Retinal pigment epithelial cell (primary cell): Measurements from ENCODE around the gene ELK3.

Source experiments
- DNase-seq: peaks from one replicate; pipeline ENCODE4 v3.0.0-alpha.2; 2010; ENCODE audit warnings: low read depth
- H3K4me3 ChIP-seq: 2 replicates; pipeline ENCODE4 v1.5.1; 2011; ENCODE audit warnings: mild to moderate bottlenecking, low read length, control low read depth, moderate library complexity
- CTCF ChIP-seq: conservative IDR thresholded peaks from 2 replicates; pipeline ENCODE4 v1.5.1; 2011; ENCODE audit warnings: low read depth, low read length, control low read depth, inconsistent platforms

ELK3 gene

GRCh38 chr12:96156211-96156610, 38.0 kb upstream of the ELK3 start:
- no peak overlapping the region for H3K4me3 ChIP-seq
- no peak for TF ChIP-seq CTCF
- no peak for DNase-seq

GRCh38 chr12:96157427-96157826, 36.7 kb upstream of the ELK3 start:
- H3K4me3 ChIP-seq: no peak overlapping the region
- TF ChIP-seq CTCF: no peak
- no peak for DNase-seq

- TF ChIP-seq CTCF: no peak
- no peak for DNase-seq
- H3K4me3 ChIP-seq: no peak overlapping the region
Measured at GRCh38 chr12:96164951-96165811, 29.0 kb upstream of the ELK3 start.

GRCh38 chr12:96166765-96167164, 27.4 kb upstream of the ELK3 start:
- no peak for TF ChIP-seq CTCF
- no peak for DNase-seq
- H3K4me3 ChIP-seq: no peak overlapping the region

GRCh38 chr12:96167492-96167891, 26.7 kb upstream of the ELK3 start:
- H3K4me3 ChIP-seq: no peak overlapping the region
- no peak for TF ChIP-seq CTCF
- no peak for DNase-seq

GRCh38 chr12:96170328-96170727, 23.8 kb upstream of the ELK3 start:
- no peak for TF ChIP-seq CTCF
- DNase-seq: no peak

GRCh38 chr12:96170762-96171161, 23.4 kb upstream of the ELK3 start:
- H3K4me3 ChIP-seq: no peak overlapping the region
- no peak for DNase-seq

More at GRCh38 chr12:96170328-96170727, 23.8 kb upstream of the ELK3 start:
- H3K4me3 ChIP-seq: no peak overlapping the region

More at GRCh38 chr12:96170762-96171161, 23.4 kb upstream of the ELK3 start:
- TF ChIP-seq CTCF: no peak
